Measurements from ENCODE around the gene PTGER1. TPM values are rescaled to one million over a fixed set of nuclear protein-coding genes. Genes with fewer than 3 reads are reported as not detected.

The PTGER1 gene
- total and polyA plus RNA-seq, 2 of the 8 experiments (the other 6 are each of a cell fraction or from before 2014, with no cell fraction given) = 0.20 to 0.41 TPM

GRCh38 chr19:14435320-14436050 lies 39.7 kb downstream of the PTGER1 start:
- no peaks in the 10 kb centered on the region; a peak in 1 of 7 replicates for H3K27me3 ChIP-seq (replicated peaks in 1 of 4; ENCODE audit: control insufficient read depth in 3 of 4, extremely low read depth in 1 of 4, insufficient read depth in 3 of 4, low read length in 3 of 4)
- H2BK12ac ChIP-seq (ENCODE audit: low read depth, low read length) = no peak overlapping the region
- H4K20me1 ChIP-seq (replicated peaks in 1 of 2; ENCODE audit: control insufficient read depth in 1 of 2, insufficient read depth in 2 of 2, low read length in 2 of 2) = peaks cover 9 to 11% of the 10 kb centered on the region in 2 experiments
- H4K91ac ChIP-seq (replicated peaks; ENCODE audit: insufficient read length, low read length) = no peak overlapping the region
- TF ChIP-seq MAFK (IDR thresholded peaks at IDR 0.05; ENCODE audit: low read depth, low read length) (no peak), KDM1A (IDR thresholded peaks at IDR 0.05; ENCODE audit: borderline replicate concordance, low read length) (0 out of 2 replicates have a peak, but pooled peaks have one; percentile 11), RNF2 (IDR thresholded peaks at IDR 0.05; ENCODE audit: borderline replicate concordance, low read depth, low read length, missing control alignments, poor library complexity, severe bottlenecking) (no peak)
- DNase-seq (ENCODE audit: low read depth in 1 of 2, low spot score in 2 of 2) (no peak), FAIRE-seq (no peak)
- H2AFZ ChIP-seq (ENCODE audit: low read length) = no peak overlapping the region
- H3K18ac ChIP-seq (ENCODE audit: extremely low read depth, low read length) = no peak overlapping the region
- peaks cover 0 to 44% of the 10 kb centered on the region in 2 experiments; a peak in 2 of 4 replicates for H3K79me2 ChIP-seq (ENCODE audit: control insufficient read depth in 1 of 2, insufficient read depth in 2 of 2, low read length in 2 of 2)
- H2BK15ac ChIP-seq (ENCODE audit: low read length) = no peak overlapping the region
- 0 out of 4 replicates have a peak overlapping the region, but pooled peaks of 1 of the 2 experiments have one; percentile 26 for H3K4me2 ChIP-seq (ENCODE audit: insufficient read depth in 1 of 2, low read depth in 2 of 2, low read length in 2 of 2)
- H3K9ac ChIP-seq (replicated peaks in 1 of 4; ENCODE audit: extremely low read depth in 1 of 4, low read depth in 3 of 4, low read length in 3 of 4) = no peak overlapping the region
- H3K4me3 ChIP-seq (ENCODE audit: extremely low read depth in 1 of 4, insufficient read depth in 2 of 4, low read depth in 3 of 4, low read length in 4 of 4) = no peak overlapping the region
- WGBS, 2 experiments (ENCODE audit: extremely low coverage in 1 of 2, insufficient coverage in 1 of 2, insufficient read length in 1 of 2, insufficient replicate concordance in 2 of 2, low coverage in 1 of 2, low lambda C conversion rate in 2 of 2, missing lambda C conversion rate in 1 of 2) = 90% methylated on average over 16 of the region's 17 CpGs; no CpG with 5 or more reads in 1 of the 2 experiments
- no peaks in the 10 kb centered on the region for H3K9me3 ChIP-seq (ENCODE audit: insufficient read depth in 2 of 2, low read depth in 1 of 2, low read length in 1 of 2)
- no peak overlapping the region for H2BK5ac ChIP-seq (ENCODE audit: low read depth, low read length)
- H2BK120ac ChIP-seq (replicated peaks; ENCODE audit: low read depth, low read length) = no peak overlapping the region
- peaks cover 15% of the 10 kb centered on the region for H3K79me1 ChIP-seq (ENCODE audit: low read depth, low read length)
- H3K14ac ChIP-seq (ENCODE audit: insufficient read length) = no peak overlapping the region
- H3K56ac ChIP-seq (replicated peaks; ENCODE audit: insufficient read length, low read depth, low read length) = no peak overlapping the region
- no peak overlapping the region for H2AK5ac ChIP-seq (ENCODE audit: low read depth, low read length)
- peaks cover 0 to 11% (median 3%) of the 10 kb centered on the region in 4 experiments; a peak in 5 of 7 replicates for H3K4me1 ChIP-seq (replicated peaks in 1 of 4; ENCODE audit: control insufficient read depth in 3 of 4, insufficient read depth in 4 of 4, low read length in 3 of 4)
- no peak overlapping the region for H4K5ac ChIP-seq (ENCODE audit: insufficient read length, low read depth, low read length)
- H3K23ac ChIP-seq (ENCODE audit: insufficient read length) = no peak overlapping the region
- no peak overlapping the region for H3K27ac ChIP-seq (ENCODE audit: low read depth, low read length)
- H3K23me2 ChIP-seq (ENCODE audit: low read depth, low read length) = no peaks in the 10 kb centered on the region; the same call in 1 of the 2 replicates
- ChIA-PET POLR2A (ENCODE audit: partially characterized antibody) (interaction anchor here (1.0 to 1.8 kb wide), 2 partner anchors 39 to 60 kb away, joined by 3 to 5 read pairs; partner anchors contain the start of genes GIPC1 and PTGER1), CTCF (ENCODE audit: partially characterized antibody) (interaction anchor here (0.6 to 1.1 kb wide), 4 partner anchors 21 to 82 kb away, joined by 3 read pairs; no protein-coding TSS in a partner anchor)
- no peak overlapping the region for H2BK20ac ChIP-seq (ENCODE audit: low read length)
- no peaks in the 10 kb centered on the region; a peak in 2 of 8 replicates for H3K36me3 ChIP-seq (ENCODE audit: control insufficient read depth in 2 of 4, insufficient read depth in 4 of 4, low read length in 3 of 4)
- no peak overlapping the region for H3K4ac ChIP-seq (replicated peaks; ENCODE audit: insufficient read length, low read depth, low read length)
- H4K8ac ChIP-seq (ENCODE audit: extremely low read depth, insufficient read depth, low read length) = no peak overlapping the region
